ENCODE data around the gene ARHGAP5.

ARHGAP5 gene

DNA sequence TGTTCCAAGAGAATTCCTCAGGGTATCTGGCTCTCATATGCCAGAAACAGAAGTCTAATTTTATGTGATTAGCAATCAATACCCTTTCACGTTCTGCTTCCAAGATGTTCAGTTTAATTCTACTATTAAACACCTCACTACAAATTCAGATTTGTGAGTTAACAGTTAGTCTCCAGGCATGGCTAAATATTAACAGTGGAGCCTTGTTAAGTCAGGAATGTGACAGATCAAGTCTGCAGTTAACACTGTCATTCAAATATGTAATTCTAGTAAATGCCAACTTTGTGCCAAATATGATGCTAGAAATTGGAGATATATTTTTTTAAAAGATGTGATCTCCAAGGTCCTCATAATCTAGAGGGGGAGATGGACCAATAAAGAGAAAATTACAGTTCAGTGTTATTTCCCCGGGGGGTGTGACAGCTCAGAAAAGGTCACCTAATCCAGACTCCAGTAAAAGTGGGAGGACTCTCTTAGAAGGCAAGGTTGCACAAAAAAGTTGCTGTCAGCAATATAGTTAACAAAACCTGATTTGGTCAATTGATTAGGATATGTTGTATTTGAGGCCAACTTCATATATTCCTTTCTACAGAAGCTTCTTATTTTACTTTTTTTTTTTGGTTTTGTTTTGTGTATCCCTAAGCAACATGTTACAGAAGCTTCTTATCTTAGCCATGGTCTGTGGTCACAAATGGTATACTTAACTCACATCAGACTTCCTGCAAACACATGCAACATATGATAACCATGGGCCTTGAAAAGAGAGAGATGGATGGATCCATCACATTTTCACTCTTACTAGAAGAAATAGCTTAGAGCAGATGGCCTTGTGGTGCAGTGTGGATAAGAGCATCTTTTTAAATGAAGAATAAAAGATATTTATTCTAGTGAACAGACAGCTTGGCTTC, 106.3 kb downstream of the ARHGAP5 start:
- DNase-seq (ENCODE audit: low spot score): no peak
- POLR2A ChIA-PET (ENCODE audit: low non-redundant PET): no interaction called here
- TF ChIP-seq, protein P1, sequence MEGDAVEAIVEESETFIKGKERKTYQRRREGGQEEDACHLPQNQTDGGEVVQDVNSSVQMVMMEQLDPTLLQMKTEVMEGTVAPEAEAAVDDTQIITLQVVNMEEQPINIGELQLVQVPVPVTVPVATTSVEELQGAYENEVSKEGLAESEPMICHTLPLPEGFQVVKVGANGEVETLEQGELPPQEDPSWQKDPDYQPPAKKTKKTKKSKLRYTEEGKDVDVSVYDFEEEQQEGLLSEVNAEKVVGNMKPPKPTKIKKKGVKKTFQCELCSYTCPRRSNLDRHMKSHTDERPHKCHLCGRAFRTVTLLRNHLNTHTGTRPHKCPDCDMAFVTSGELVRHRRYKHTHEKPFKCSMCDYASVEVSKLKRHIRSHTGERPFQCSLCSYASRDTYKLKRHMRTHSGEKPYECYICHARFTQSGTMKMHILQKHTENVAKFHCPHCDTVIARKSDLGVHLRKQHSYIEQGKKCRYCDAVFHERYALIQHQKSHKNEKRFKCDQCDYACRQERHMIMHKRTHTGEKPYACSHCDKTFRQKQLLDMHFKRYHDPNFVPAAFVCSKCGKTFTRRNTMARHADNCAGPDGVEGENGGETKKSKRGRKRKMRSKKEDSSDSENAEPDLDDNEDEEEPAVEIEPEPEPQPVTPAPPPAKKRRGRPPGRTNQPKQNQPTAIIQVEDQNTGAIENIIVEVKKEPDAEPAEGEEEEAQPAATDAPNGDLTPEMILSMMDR (conservative IDR thresholded peaks at IDR 0.05; ENCODE audit: low read depth): no peak
- CTCF ChIA-PET: interaction anchor here (0.6 to 1.2 kb wide), 2 partner anchors 327 to 849 kb away, joined by 3 to 5 read pairs; no protein-coding TSS in a partner anchor
- no peak overlapping the region for H3K27ac ChIP-seq

- ChIA-PET POLR2A (ENCODE audit: low non-redundant PET) (no interaction called here), CTCF (no interaction called here)
- TF ChIP-seq, protein P1 (conservative IDR thresholded peaks at IDR 0.05; ENCODE audit: low read depth): no peak
- no peak overlapping the region for H3K27ac ChIP-seq
- no peak for DNase-seq (ENCODE audit: low spot score)
Observed at GRCh38 chr14:32185097-32185496, 108.0 kb downstream of the ARHGAP5 start.

- POLR2A ChIA-PET (ENCODE audit: low non-redundant PET): no interaction called here
- no peak overlapping the region for H3K27ac ChIP-seq
- DNase-seq (ENCODE audit: low spot score): no peak
- TF ChIP-seq, protein P1 (conservative IDR thresholded peaks at IDR 0.05; ENCODE audit: low read depth): no peak
- CTCF ChIA-PET: no interaction called here
Observed at GRCh38 chr14:32186248-32186647, 109.1 kb downstream of the ARHGAP5 start.

GRCh38 chr14:32189811-32190210, 112.7 kb downstream of the ARHGAP5 start:
- DNase-seq (ENCODE audit: low spot score): no peak
- H3K27ac ChIP-seq: no peak overlapping the region
- TF ChIP-seq, protein P1 (conservative IDR thresholded peaks at IDR 0.05; ENCODE audit: low read depth): no peak
- POLR2A ChIA-PET (ENCODE audit: low non-redundant PET): no interaction called here
- CTCF ChIA-PET: no interaction called here

DNA sequence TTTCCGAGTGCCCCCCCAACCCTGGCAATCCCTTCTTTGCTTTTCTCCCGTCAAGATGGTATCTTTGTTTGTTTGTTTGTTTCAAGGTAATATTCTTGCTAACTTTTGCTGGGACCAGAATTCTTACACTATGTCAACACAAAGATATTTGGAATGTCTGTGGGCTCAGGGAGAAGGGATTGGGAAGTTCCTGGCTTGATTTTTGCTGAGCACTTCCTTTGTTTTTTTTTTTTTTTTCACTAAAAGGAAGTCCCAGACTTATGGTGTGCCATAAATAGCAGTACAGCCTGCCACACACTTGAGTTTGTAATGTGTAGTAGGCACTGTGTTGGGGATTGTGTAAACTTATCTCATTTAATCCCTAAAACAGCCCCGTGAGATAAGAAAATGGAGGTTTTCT, 113.6 kb downstream of the ARHGAP5 start:
- H3K27ac ChIP-seq: no peak overlapping the region
- no peak for DNase-seq (ENCODE audit: low spot score)
- POLR2A ChIA-PET (ENCODE audit: low non-redundant PET): no interaction called here
- CTCF ChIA-PET: no interaction called here
- TF ChIP-seq, protein P1 (conservative IDR thresholded peaks at IDR 0.05; ENCODE audit: low read depth): no peak

- TF ChIP-seq, protein P1 (conservative IDR thresholded peaks at IDR 0.05; ENCODE audit: low read depth): no peak
- no peak for DNase-seq (ENCODE audit: low spot score)
- no peak overlapping the region for H3K27ac ChIP-seq
- ChIA-PET POLR2A (ENCODE audit: low non-redundant PET) (no interaction called here), CTCF (no interaction called here)
Observed at GRCh38 chr14:32192712-32193373, 115.7 kb downstream of the ARHGAP5 start.
